PC-3 (cell line): ENCODE data around the gene EFNA5.

Experiments used
- CTCF ChIP-seq: fragments of 300-600 bp; sonication (generic); conservative IDR thresholded peaks from 2 replicates; pipeline ENCODE4 v1.5.1; 2017; ENCODE audit warnings: antibody characterized with exemption, low read depth, mild to moderate bottlenecking, low read length
- EZH2phosphoT487 ChIP-seq: fragments of 300-600 bp; sonication (generic); IDR thresholded peaks from 2 replicates; pipeline ENCODE4 v1.6.1; 2018; ENCODE audit warnings: mild to moderate bottlenecking, antibody characterized with exemption, low read length, borderline replicate concordance

- TF ChIP-seq CTCF (no peak), EZH2phosphoT487 (no peak)
Observed at GRCh38 chr5:107663697-107664096, 7.0 kb downstream of the EFNA5 start.
